Vein endothelial cell (primary cell): ENCODE measurements around the gene SP140L. TPM values are rescaled to one million over a fixed set of nuclear protein-coding genes. Genes with fewer than 3 reads are reported as not detected.

ENCODE experiments used
- total RNA-seq: library from RNA; depleted of rRNA; stranded (reverse); fragments of >200 nt; gene quantifications from 2 replicates; pipeline ENCODE4 v1.2.3, GENCODE V29; 2012

SP140L gene
- total RNA-seq, result 8.5 and 15.4 TPM in 2 replicates

GRCh38 chr2:230326453-230327417, at the start of gene SP140L:
SP140L (plus strand) TSS chr2:230327193; CDS start chr2:230327270, 77 bp downstream.

DNA sequence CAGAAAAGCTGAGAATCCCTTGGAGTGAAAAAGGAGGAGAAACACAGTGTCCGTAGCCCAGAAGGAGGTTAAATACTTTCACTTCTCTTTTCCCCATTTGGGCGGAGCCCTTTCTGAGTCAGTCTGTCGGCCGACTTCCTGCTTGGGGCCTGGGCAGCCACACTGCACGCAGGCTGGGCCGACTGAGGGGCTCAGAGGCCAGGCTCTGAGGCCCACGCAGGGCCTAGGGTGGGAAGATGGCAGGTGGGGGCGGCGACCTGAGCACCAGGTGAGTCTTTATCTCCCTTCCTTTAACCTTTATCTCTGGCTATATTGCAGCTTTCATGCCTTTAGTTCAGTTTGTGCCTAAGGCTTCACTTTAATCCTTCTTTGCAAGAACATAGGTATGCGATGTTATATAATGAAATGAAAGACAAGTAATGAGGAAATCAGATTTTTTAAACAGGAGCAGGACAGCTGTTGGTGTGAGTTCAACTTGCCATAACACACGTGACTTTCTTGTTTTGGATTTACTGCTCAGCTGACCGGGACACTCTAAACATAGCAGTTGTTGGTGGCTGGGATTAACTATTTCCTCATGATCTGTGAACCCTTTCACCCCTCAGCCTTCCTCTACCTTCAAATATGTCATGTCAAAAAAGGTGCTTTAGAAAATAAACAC, 89.2 kb downstream of the SP140L start, which contains the start of gene SP100:
SP100 (plus strand) TSS at position 141 of the 661 bp plus-strand sequence; CDS start at position 237, 96 bp downstream.

Other genes with a start within 250 kb of the SP140L start
- 10.1 and 10.3 TPM in 2 replicates for gene SP110, start 107.2 kb upstream of the SP140L start, total RNA-seq
- not detected in 2 replicates for gene SP140, start 101.5 kb upstream of the SP140L start, total RNA-seq
- gene SP100, start 89.0 kb downstream of the SP140L start, total RNA-seq, result 148 and 179 TPM in 2 replicates